H1 (cell line): ENCODE results near the gene CCDC112. TPM values are rescaled to one million over a fixed set of nuclear protein-coding genes. Genes with fewer than 3 reads are reported as not detected.

Source experiments
- CTCF ChIA-PET: fragments of 300-600 bp; sonication (Branson Sonifier 250); formaldehyde crosslinking; loops from one replicate; lab custom pipeline; 2021; ENCODE audit not compliant: partially characterized antibody; lab: Charles Lee
- POLR2A ChIA-PET: fragments of 300-600 bp; sonication (Branson Sonifier 250); formaldehyde crosslinking; loops from one replicate; lab custom pipeline; 2021; ENCODE audit warnings: inconsistent platforms; ENCODE audit not compliant: partially characterized antibody; lab: Charles Lee
- DNase-seq, 2 experiments: peaks; one replicate each; pipeline versions ENCODE4 v3.0.0 to v3.0.0-alpha.2; 2010 to 2022; ENCODE audit warnings: low spot score in 2 of 2, low read depth in 1 of 2, mixed read lengths in 1 of 2
- FAIRE-seq: peaks from 2 replicates; lab custom pipeline; 2011; peaks lifted over from hg19 to GRCh38; lab: Jason Lieb, UNC
- H2AFZ ChIP-seq: 2 replicates; pipeline ENCODE4 v1.8.1; 2012; ENCODE audit warnings: low read length, inconsistent platforms
- H2AK5ac ChIP-seq: 2 replicates; pipeline ENCODE4 v1.6.1; 2013; ENCODE audit warnings: low read depth, low read length
- H2BK120ac ChIP-seq: replicated peaks from 2 replicates; pipeline ENCODE3; 2013; ENCODE audit warnings: low read depth, low read length, inconsistent platforms
- H2BK12ac ChIP-seq: 2 replicates; pipeline ENCODE4 v1.6.1; 2013; ENCODE audit warnings: low read depth, low read length
- H2BK15ac ChIP-seq: 2 replicates; pipeline ENCODE4 v1.6.1; 2013; ENCODE audit warnings: low read length
- H2BK20ac ChIP-seq: 2 replicates; pipeline ENCODE4 v1.6.1; 2013; ENCODE audit warnings: low read length
- H2BK5ac ChIP-seq: 2 replicates; pipeline ENCODE4 v1.6.1; 2013; ENCODE audit warnings: low read depth, low read length
- H3K14ac ChIP-seq: 2 replicates; pipeline ENCODE4 v1.6.1; 2013; ENCODE audit warnings: inconsistent platforms; ENCODE audit not compliant: insufficient read length
- H3K18ac ChIP-seq: 2 replicates; pipeline ENCODE4 v1.6.1; 2013; ENCODE audit warnings: low read length; ENCODE audit errors: extremely low read depth
- H3K23ac ChIP-seq: 2 replicates; pipeline ENCODE4 v1.6.1; 2013; ENCODE audit warnings: inconsistent platforms; ENCODE audit not compliant: insufficient read length
- H3K23me2 ChIP-seq: 2 replicates; pipeline ENCODE4 v1.6.1; 2013; ENCODE audit warnings: low read depth, low read length
- H3K27ac ChIP-seq: 2 replicates; pipeline ENCODE4 v1.6.1; 2011; ENCODE audit warnings: low read depth, low read length, inconsistent platforms
- H3K27me3 ChIP-seq, 4 experiments: replicated peaks in 1 of 4; 1 replicate in 1 of 4; 2 replicates in 3 of 4; pipeline versions ENCODE4 v1.6.1 to v1.8.1; 2011 to 2013; ENCODE audit warnings: low read length in 3 of 4, mild to moderate bottlenecking in 3 of 4, inconsistent platforms in 2 of 4, mixed read lengths in 2 of 4, moderate library complexity in 1 of 4; ENCODE audit not compliant: control insufficient read depth in 3 of 4, insufficient read depth in 3 of 4; ENCODE audit errors: extremely low read depth in 1 of 4
- H3K36me3 ChIP-seq, 4 experiments: 2 replicates each; pipeline versions ENCODE4 v1.6.1 to v1.8.1; 2011 to 2013; ENCODE audit warnings: mild to moderate bottlenecking in 4 of 4, low read length in 3 of 4, moderate library complexity in 2 of 4, control low read depth in 1 of 4, inconsistent platforms in 1 of 4; ENCODE audit not compliant: insufficient read depth in 4 of 4, control insufficient read depth in 2 of 4
- H3K4ac ChIP-seq: replicated peaks from 2 replicates; pipeline ENCODE3; 2013; ENCODE audit warnings: low read length, low read depth, mixed read lengths, inconsistent platforms; ENCODE audit not compliant: insufficient read length
- H3K4me1 ChIP-seq, 4 experiments: replicated peaks in 1 of 4; 1 replicate in 1 of 4; 2 replicates in 3 of 4; pipeline versions ENCODE4 v1.6.1 to v1.8.1; 2011 to 2013; ENCODE audit warnings: low read length in 3 of 4, inconsistent platforms in 2 of 4, mixed read lengths in 1 of 4; ENCODE audit not compliant: insufficient read depth in 4 of 4, control insufficient read depth in 3 of 4
- H3K4me2 ChIP-seq, 2 experiments: 2 replicates each; pipeline versions ENCODE4 v1.6.1 to v1.8.1; 2011 to 2013; ENCODE audit warnings: low read depth in 2 of 2, low read length in 2 of 2, control low read depth in 1 of 2, inconsistent platforms in 1 of 2, mild to moderate bottlenecking in 1 of 2; ENCODE audit not compliant: insufficient read depth in 1 of 2
- H3K4me3 ChIP-seq, 4 experiments: fragments of 200-600, 300-600 bp in 1 of 4; sonication (generic), shearing (Covaris generic), sonication (Bioruptor Twin) in 1 of 4; 2 replicates each; pipeline versions ENCODE4 v1.5.1 to v1.8.1; 2011 to 2016; ENCODE audit warnings: low read length in 4 of 4, low read depth in 3 of 4, control low read depth in 2 of 4, inconsistent platforms in 2 of 4, mild to moderate bottlenecking in 2 of 4, mixed read lengths in 1 of 4, moderate library complexity in 1 of 4; ENCODE audit not compliant: insufficient read depth in 2 of 4; ENCODE audit errors: extremely low read depth in 1 of 4
- H3K56ac ChIP-seq: replicated peaks from 2 replicates; pipeline ENCODE3; 2013; ENCODE audit warnings: low read depth, mild to moderate bottlenecking, mixed read lengths, low read length, inconsistent platforms; ENCODE audit not compliant: insufficient read length
- H3K79me1 ChIP-seq: 2 replicates; pipeline ENCODE4 v1.6.1; 2013; ENCODE audit warnings: low read depth, low read length, control low read depth
- H3K79me2 ChIP-seq, 2 experiments: 2 replicates each; pipeline versions ENCODE4 v1.6.1 to v1.8.1; 2012 to 2013; ENCODE audit warnings: low read length in 2 of 2, mild to moderate bottlenecking in 2 of 2, inconsistent platforms in 1 of 2; ENCODE audit not compliant: insufficient read depth in 2 of 2, control insufficient read depth in 1 of 2
- H3K9ac ChIP-seq, 4 experiments: replicated peaks in 1 of 4; 1 replicate in 1 of 4; 2 replicates in 3 of 4; pipeline versions ENCODE4 v1.6.1 to v1.8.1; 2011 to 2013; ENCODE audit warnings: low read depth in 3 of 4, low read length in 3 of 4, control low read depth in 2 of 4, mild to moderate bottlenecking in 2 of 4, moderate library complexity in 2 of 4, inconsistent platforms in 1 of 4; ENCODE audit errors: extremely low read depth in 1 of 4
- H3K9me3 ChIP-seq, 2 experiments: 2 replicates each; pipeline versions ENCODE4 v1.6.1 to v1.8.1; 2012 to 2013; ENCODE audit warnings: mild to moderate bottlenecking in 2 of 2, moderate library complexity in 2 of 2, control low read depth in 1 of 2, inconsistent platforms in 1 of 2, low read depth in 1 of 2, low read length in 1 of 2, mixed read lengths in 1 of 2; ENCODE audit not compliant: insufficient read depth in 2 of 2
- H4K20me1 ChIP-seq, 2 experiments: replicated peaks in 1 of 2; 2 replicates each; pipeline versions ENCODE3 to v1.8.1; 2011 to 2013; ENCODE audit warnings: inconsistent platforms in 2 of 2, low read length in 2 of 2, mild to moderate bottlenecking in 1 of 2; ENCODE audit not compliant: insufficient read depth in 2 of 2, control insufficient read depth in 1 of 2
- H4K5ac ChIP-seq: 2 replicates; pipeline ENCODE4 v1.6.1; 2013; ENCODE audit warnings: low read length, low read depth, mixed read lengths, inconsistent platforms; ENCODE audit not compliant: insufficient read length
- H4K8ac ChIP-seq: 2 replicates; pipeline ENCODE4 v1.8.0; 2013; ENCODE audit warnings: mild to moderate bottlenecking, moderate library complexity, low read length, inconsistent platforms; ENCODE audit not compliant: insufficient read depth; ENCODE audit errors: extremely low read depth
- H4K91ac ChIP-seq: replicated peaks from 2 replicates; pipeline ENCODE3; 2013; ENCODE audit warnings: low read length, mixed read lengths, inconsistent platforms; ENCODE audit not compliant: insufficient read length
- BCL11A ChIP-seq, 2 experiments: IDR thresholded peaks; one replicate each; pipeline ENCODE4 v1.6.1; 2011; ENCODE audit warnings: low read depth in 2 of 2, low read length in 2 of 2, mild to moderate bottlenecking in 2 of 2
- BRCA1 ChIP-seq: IDR thresholded peaks from 2 replicates; pipeline ENCODE4 v1.6.1; 2012; ENCODE audit warnings: low read depth, low read length, improper control_type of control experiment
- CREB1 ChIP-seq: IDR thresholded peaks from 2 replicates; pipeline ENCODE4 v1.6.1; 2012; ENCODE audit warnings: inconsistent platforms
- EP300 ChIP-seq, 2 experiments: IDR thresholded peaks; 1 replicate in 1 of 2; 2 replicates in 1 of 2; pipeline ENCODE4 v1.6.1; 2011 to 2012; ENCODE audit warnings: low read depth in 2 of 2, low read length in 2 of 2, mild to moderate bottlenecking in 2 of 2, borderline replicate concordance in 1 of 2, inconsistent platforms in 1 of 2, moderate library complexity in 1 of 2
- GTF2F1 ChIP-seq: IDR thresholded peaks from 2 replicates; pipeline ENCODE4 v1.6.1; 2012; ENCODE audit warnings: low read depth, low read length, improper control_type of control experiment, borderline replicate concordance
- HDAC6 ChIP-seq: IDR thresholded peaks from one replicate; pipeline ENCODE4 v1.7.1; 2012; ENCODE audit warnings: low read depth, mild to moderate bottlenecking, inconsistent platforms, low read length, moderate library complexity
- JUND ChIP-seq: IDR thresholded peaks from 2 replicates; pipeline ENCODE4 v1.6.1; 2011; ENCODE audit warnings: mild to moderate bottlenecking, improper control_type of control experiment, low read length
- PHF8 ChIP-seq: fragments of 200-600 bp; sonication (generic); conservative IDR thresholded peaks from 2 replicates; pipeline ENCODE4 v1.7.1; 2012; ENCODE audit warnings: low read depth, mild to moderate bottlenecking, inconsistent platforms, low read length, moderate library complexity
- RBBP5 ChIP-seq: IDR thresholded peaks from 2 replicates; pipeline ENCODE4 v1.7.1; 2012; ENCODE audit warnings: low read depth, mild to moderate bottlenecking, inconsistent platforms, low read length, moderate library complexity, borderline replicate concordance
- SP2 ChIP-seq: IDR thresholded peaks from 2 replicates; pipeline ENCODE4 v1.6.1; 2012; ENCODE audit warnings: mild to moderate bottlenecking, low read length, inconsistent platforms
- TAF7 ChIP-seq: optimal IDR thresholded peaks from 2 replicates; pipeline ENCODE3; 2011; ENCODE audit warnings: low read depth, mild to moderate bottlenecking, inconsistent platforms, low read length, moderate library complexity, borderline replicate concordance
- WGBS, 2 experiments: shearing (Covaris generic) in 1 of 2; methylation state at CpG; one replicate each; pipeline versions ENCODE4 v1.1.6 to v1.1.7; 2013 to 2015; ENCODE audit warnings: low lambda C conversion rate in 2 of 2, mixed read lengths in 2 of 2, inconsistent platforms in 1 of 2, low coverage in 1 of 2, missing lambda C conversion rate in 1 of 2; ENCODE audit not compliant: insufficient replicate concordance in 2 of 2, insufficient coverage in 1 of 2, insufficient read length in 1 of 2; ENCODE audit errors: extremely low coverage in 1 of 2, missing lambda C conversion rate in 1 of 2; 5-methylcytosine and 5-hydroxymethylcytosine counted together
- polyA plus RNA-seq, 7 experiments: library from polyadenylated mRNA; depleted of rRNA in 3 of 7; stranded (reverse) in 5 of 7; unstranded in 2 of 7; fragments of >200 nt in 5 of 7; fragments of 200-250 nt in 2 of 7; gene quantifications; 1 replicate in 5 of 7; 2 replicates in 1 of 7; 4 replicates in 1 of 7; pipeline versions ENCODE4 v1.2.1 to v1.2.3, GENCODE V29; 2011 to 2013; ENCODE audit warnings: missing spikeins in 2 of 7, mixed read lengths in 2 of 7
- total RNA-seq: library from RNA; stranded (reverse); fragmentation: NEBNext Ultra II Directional; extraction: Animal tissue kit (Norgen Biotek cat#: 25700); gene quantifications from 2 replicates; pipeline ENCODE4 v1.2.1, GENCODE V29; 2021
- TF ChIP-seq, protein P1 (sequence below): IDR thresholded peaks from 2 replicates; pipeline ENCODE4 v1.6.1; 2011; ENCODE audit warnings: low read depth, mild to moderate bottlenecking, low read length; ENCODE audit not compliant: insufficient read depth
- TF ChIP-seq, protein P2 (sequence below): IDR thresholded peaks from 2 replicates; pipeline ENCODE4 v1.6.1; 2012; ENCODE audit warnings: inconsistent platforms

The CCDC112 gene
- total and polyA plus RNA-seq, 2 of the 8 experiments (the other 6 are each of a cell fraction or from before 2014, with no cell fraction given), result 3.3 to 15.6 TPM

DNA sequence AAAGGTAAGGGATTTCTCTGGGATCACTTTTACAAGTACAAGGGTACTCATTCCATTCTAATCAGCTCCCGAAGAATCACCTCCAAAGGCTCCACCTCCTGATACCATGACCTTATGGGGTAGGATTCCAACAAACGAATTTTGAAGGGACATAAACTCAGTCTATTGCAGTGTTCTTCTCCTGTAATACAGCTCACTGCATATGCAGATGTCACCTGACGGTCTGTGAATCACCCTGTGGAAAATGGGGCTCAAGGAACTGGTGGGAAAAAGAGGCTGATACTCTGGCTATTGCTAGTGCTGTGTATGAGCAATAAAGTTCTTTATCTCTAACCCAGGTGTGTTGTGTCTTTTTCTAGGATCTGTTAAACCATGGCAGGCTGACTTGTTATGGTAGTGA lies 42.4 kb upstream of the CCDC112 start:
- no peak overlapping the region for H3K18ac ChIP-seq
- H3K4me1 ChIP-seq, result no peaks in the 10 kb centered on the region
- no peak overlapping the region for H2BK5ac ChIP-seq
- no peak overlapping the region for H3K56ac ChIP-seq
- WGBS, 2 experiments, result 84% methylated on average over 3 of the region's 3 CpGs; no CpG with 5 or more reads in 1 of the 2 experiments
- no peak overlapping the region for H2BK15ac ChIP-seq
- H3K14ac ChIP-seq, result no peak overlapping the region
- H3K9me3 ChIP-seq, result no peaks in the 10 kb centered on the region
- DNase-seq (no peak), FAIRE-seq (no peak)
- H2BK20ac ChIP-seq, result no peak overlapping the region
- H3K36me3 ChIP-seq, result no peaks in the 10 kb centered on the region
- H3K27ac ChIP-seq, result no peak overlapping the region
- no peak overlapping the region for H2AK5ac ChIP-seq
- no peak overlapping the region for H4K5ac ChIP-seq
- ChIA-PET POLR2A (no interaction called here), CTCF (no interaction called here)
- H2BK120ac ChIP-seq, result no peak overlapping the region
- no peak overlapping the region for H4K91ac ChIP-seq
- no peaks in the 10 kb centered on the region for H3K27me3 ChIP-seq
- H2BK12ac ChIP-seq, result no peak overlapping the region
- H4K8ac ChIP-seq, result no peak overlapping the region
- no peak overlapping the region for H3K23ac ChIP-seq
- no peaks in the 10 kb centered on the region for H3K23me2 ChIP-seq
- H2AFZ ChIP-seq, result no peak overlapping the region
- no peak overlapping the region for H3K4me2 ChIP-seq
- no peak overlapping the region for H3K9ac ChIP-seq
- H3K79me1 ChIP-seq, result no peaks in the 10 kb centered on the region
- no peak for TF ChIP-seq CREB1
- no peak for TF ChIP-seq GTF2F1
- TF ChIP-seq EP300 (IDR thresholded peaks at IDR 0.05; ENCODE audit: borderline replicate concordance in 1 of 2, low read depth in 2 of 2, low read length in 2 of 2), result no peak
- no peak for TF ChIP-seq JUND
- TF ChIP-seq RBBP5, result no peak
- no peak for TF ChIP-seq HDAC6
- no peak for TF ChIP-seq BRCA1
- TF ChIP-seq PHF8, result no peak
- TF ChIP-seq, protein P1, sequence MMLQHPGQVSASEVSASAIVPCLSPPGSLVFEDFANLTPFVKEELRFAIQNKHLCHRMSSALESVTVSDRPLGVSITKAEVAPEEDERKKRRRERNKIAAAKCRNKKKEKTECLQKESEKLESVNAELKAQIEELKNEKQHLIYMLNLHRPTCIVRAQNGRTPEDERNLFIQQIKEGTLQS, result no peak
- no peak for TF ChIP-seq BCL11A (IDR thresholded peaks at IDR 0.05; ENCODE audit: low read depth in 2 of 2, low read length in 2 of 2)
- TF ChIP-seq, protein P2, sequence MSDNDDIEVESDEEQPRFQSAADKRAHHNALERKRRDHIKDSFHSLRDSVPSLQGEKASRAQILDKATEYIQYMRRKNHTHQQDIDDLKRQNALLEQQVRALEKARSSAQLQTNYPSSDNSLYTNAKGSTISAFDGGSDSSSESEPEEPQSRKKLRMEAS, result no peak
- no peak for TF ChIP-seq SP2
- TF ChIP-seq TAF7, result no peak
- H4K20me1 ChIP-seq, result no peaks in the 10 kb centered on the region
- no peak overlapping the region for H3K4ac ChIP-seq
- H3K4me3 ChIP-seq, result no peak overlapping the region
- no peaks in the 10 kb centered on the region for H3K79me2 ChIP-seq
